IMR-90 (cell line): ENCODE data around the gene LRRC7.

Experiments
- BHLHE40 ChIP-seq: fragments of 150-350 bp; IDR thresholded peaks from 2 replicates; pipeline ENCODE4 v1.6.1; 2016; ENCODE audit warnings: mild to moderate bottlenecking, low read depth, low read length
- CEBPB ChIP-seq: IDR thresholded peaks from 2 replicates; pipeline ENCODE4 v1.6.1; 2012; ENCODE audit warnings: low read depth, low read length, improper control_type of control experiment
- CTCF ChIP-seq: conservative IDR thresholded peaks from 2 replicates; pipeline ENCODE4 v1.5.1; 2012; ENCODE audit warnings: mild to moderate bottlenecking, low read depth, low read length, improper control_type of control experiment
- ELK1 ChIP-seq: fragments of 150-350 bp; IDR thresholded peaks from 2 replicates; pipeline ENCODE4 v1.6.1; 2016; ENCODE audit warnings: low read depth, mild to moderate bottlenecking, low read length, moderate library complexity, borderline replicate concordance
- MAFK ChIP-seq: IDR thresholded peaks from 2 replicates; pipeline ENCODE4 v1.6.1; 2012; ENCODE audit warnings: low read depth, low read length, improper control_type of control experiment
- MAZ ChIP-seq: IDR thresholded peaks from 2 replicates; pipeline ENCODE4 v1.6.1; 2012; ENCODE audit warnings: low read depth, mild to moderate bottlenecking, low read length, improper control_type of control experiment, moderate library complexity, borderline replicate concordance
- MXI1 ChIP-seq: IDR thresholded peaks from 2 replicates; pipeline ENCODE4 v1.6.1; 2012; ENCODE audit warnings: low read depth, mild to moderate bottlenecking, low read length, moderate library complexity, borderline replicate concordance
- POLR2A ChIP-seq: IDR thresholded peaks from 2 replicates; pipeline ENCODE4 v1.6.1; 2012; ENCODE audit warnings: mild to moderate bottlenecking, low read depth, low read length
- RAD21 ChIP-seq: IDR thresholded peaks from 2 replicates; pipeline ENCODE4 v1.6.1; 2012; ENCODE audit warnings: low read length, improper control_type of control experiment
- RCOR1 ChIP-seq: IDR thresholded peaks from 2 replicates; pipeline ENCODE4 v1.6.1; 2012; ENCODE audit warnings: mild to moderate bottlenecking, low read length, improper control_type of control experiment; ENCODE audit not compliant: insufficient replicate concordance
- RFX5 ChIP-seq: IDR thresholded peaks from 2 replicates; pipeline ENCODE4 v1.8.0; 2012; ENCODE audit warnings: low read depth, mild to moderate bottlenecking, low read length, moderate library complexity
- USF2 ChIP-seq: fragments of 150-350 bp; IDR thresholded peaks from 2 replicates; pipeline ENCODE4 v1.6.1; 2017; ENCODE audit warnings: mild to moderate bottlenecking, antibody characterized with exemption, low read length, low read depth

- TF ChIP-seq MXI1 (no peak), CTCF (no peak), MAZ (no peak), RFX5 (no peak), MAFK (peak; percentile 54), BHLHE40 (no peak), CEBPB (no peak), ELK1 (no peak), RAD21 (no peak), USF2 (no peak), RCOR1 (no peak), POLR2A (no peak)
Observed at GRCh38 chr1:69985901-69986439, 418.2 kb downstream of the LRRC7 start.
